ENCODE results near the gene CTDSPL. TPM values are rescaled to one million over a fixed set of nuclear protein-coding genes. Genes with fewer than 3 reads are reported as not detected.
"Not testable (repeated sequence)": the region's sequence is repeated elsewhere in the genome, so short reads cannot be mapped to it uniquely, and the experiment has no call there.

The CTDSPL gene, protein sequence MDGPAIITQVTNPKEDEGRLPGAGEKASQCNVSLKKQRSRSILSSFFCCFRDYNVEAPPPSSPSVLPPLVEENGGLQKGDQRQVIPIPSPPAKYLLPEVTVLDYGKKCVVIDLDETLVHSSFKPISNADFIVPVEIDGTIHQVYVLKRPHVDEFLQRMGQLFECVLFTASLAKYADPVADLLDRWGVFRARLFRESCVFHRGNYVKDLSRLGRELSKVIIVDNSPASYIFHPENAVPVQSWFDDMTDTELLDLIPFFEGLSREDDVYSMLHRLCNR
- 10 to 100 TPM; 75.0 to 76.7 TPM for total RNA-seq

- TF ChIP-seq CTCF (IDR thresholded peaks at IDR 0.05) = no peak
- peak within 1 kb of the TSS; percentile 68 for H3K4me3 ChIP-seq
- H3K9me3 ChIP-seq = no peaks in the 10 kb centered on the region
- intact Hi-C loops (cut with DNase I) = no loop called here
- H3K9ac ChIP-seq (ENCODE audit: low read depth in 2 of 2, low read length in 2 of 2) = peak within 1 kb of the TSS; percentile 67 to 91
- H3K4me1 ChIP-seq = peaks cover 21% of the 10 kb centered on the region
- H3K27ac ChIP-seq = peak within 1 kb of the TSS; percentile 91
- H3K36me3 ChIP-seq = no peaks in the 10 kb centered on the region
- no peaks in the 10 kb centered on the region for H3K27me3 ChIP-seq
- DNase-seq = no peak
These were observed at the start of gene CTDSPL for GRCh38 chr3:37861620-37862041. Gene CTDSPL, plus strand, starts transcription at chr3:37861880. Its CDS starts 320 bp downstream, at chr3:37862200.

GRCh38 chr3:37812499-37812896, 49.2 kb upstream of the CTDSPL start:
- TF ChIP-seq CTCF (IDR thresholded peaks at IDR 0.05) = no peak
- H3K27me3 ChIP-seq = no peaks in the 10 kb centered on the region
- intact Hi-C loops (cut with DNase I) = no loop called here
- H3K36me3 ChIP-seq = no peaks in the 10 kb centered on the region
- peak overlapping the region; percentile 33 for H3K27ac ChIP-seq
- H3K4me1 ChIP-seq = no peaks in the 10 kb centered on the region
- H3K9me3 ChIP-seq = no peaks in the 10 kb centered on the region
- peak; percentile 29 for DNase-seq
- no peak overlapping the region for H3K9ac ChIP-seq (ENCODE audit: low read depth in 2 of 2, low read length in 2 of 2)
- no peak overlapping the region for H3K4me3 ChIP-seq

DNA sequence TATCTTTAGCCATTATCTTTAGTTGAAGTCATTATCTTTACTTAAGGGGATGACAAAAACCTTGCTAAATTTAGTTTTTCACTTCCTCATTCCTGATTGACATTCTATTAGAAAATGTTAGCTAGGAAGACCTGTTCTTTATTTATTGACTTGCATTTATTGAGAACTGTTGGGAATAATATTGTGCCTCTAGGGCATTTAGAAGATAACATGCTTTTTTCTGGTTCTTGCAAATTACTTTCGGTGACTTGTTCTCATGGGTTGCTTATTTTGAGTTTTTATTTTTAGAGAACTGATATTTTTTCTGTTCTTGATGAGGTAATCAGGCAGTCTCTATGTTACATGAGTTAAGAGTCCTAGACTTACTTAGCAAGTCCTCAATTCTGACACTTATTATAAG, 48.3 kb upstream of the CTDSPL start:
- H3K27ac ChIP-seq = no peak overlapping the region
- H3K36me3 ChIP-seq = no peaks in the 10 kb centered on the region
- no peaks in the 10 kb centered on the region for H3K4me1 ChIP-seq
- no peak for TF ChIP-seq CTCF (IDR thresholded peaks at IDR 0.05)
- no peaks in the 10 kb centered on the region for H3K9me3 ChIP-seq
- intact Hi-C loops (cut with DNase I) = no loop called here
- H3K27me3 ChIP-seq = no peaks in the 10 kb centered on the region
- no peak for DNase-seq
- no peak overlapping the region for H3K4me3 ChIP-seq
- no peak overlapping the region for H3K9ac ChIP-seq (ENCODE audit: low read depth in 2 of 2, low read length in 2 of 2)

DNA sequence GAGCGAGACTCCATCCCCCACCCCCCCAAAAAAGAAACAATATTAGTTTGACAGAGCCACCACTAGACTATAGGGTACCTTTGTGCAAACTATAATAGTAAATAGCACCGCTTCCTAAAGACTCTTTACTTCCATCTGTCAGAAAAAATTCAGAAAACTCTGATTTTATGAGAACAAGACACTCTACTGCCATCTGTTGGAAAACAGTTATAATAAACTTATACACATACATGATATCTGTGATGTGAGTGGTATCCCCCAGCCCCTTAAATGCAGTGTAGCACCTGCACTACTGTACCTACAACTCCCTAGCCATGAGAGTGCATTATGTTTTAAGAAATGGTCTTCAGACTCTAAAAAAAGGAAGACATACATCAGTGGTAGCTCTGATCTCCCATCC, 47.1 kb upstream of the CTDSPL start:
- peak; percentile 9 for TF ChIP-seq CTCF (IDR thresholded peaks at IDR 0.05)
- no peaks in the 10 kb centered on the region for H3K27me3 ChIP-seq
- H3K4me1 ChIP-seq = no peaks in the 10 kb centered on the region
- H3K36me3 ChIP-seq = no peaks in the 10 kb centered on the region
- no peak overlapping the region for H3K9ac ChIP-seq (ENCODE audit: low read depth in 2 of 2, low read length in 2 of 2)
- DNase-seq = no peak
- H3K27ac ChIP-seq = no peak overlapping the region
- H3K9me3 ChIP-seq = no peaks in the 10 kb centered on the region
- intact Hi-C loops (cut with DNase I) = no loop called here
- H3K4me3 ChIP-seq = no peak overlapping the region

GRCh38 chr3:37815156-37815555, 46.5 kb upstream of the CTDSPL start:
- H3K4me3 ChIP-seq; H3K9ac ChIP-seq (ENCODE audit: low read depth in 2 of 2, low read length in 2 of 2); intact Hi-C loops (cut with DNase I): not testable (repeated sequence)

DNA sequence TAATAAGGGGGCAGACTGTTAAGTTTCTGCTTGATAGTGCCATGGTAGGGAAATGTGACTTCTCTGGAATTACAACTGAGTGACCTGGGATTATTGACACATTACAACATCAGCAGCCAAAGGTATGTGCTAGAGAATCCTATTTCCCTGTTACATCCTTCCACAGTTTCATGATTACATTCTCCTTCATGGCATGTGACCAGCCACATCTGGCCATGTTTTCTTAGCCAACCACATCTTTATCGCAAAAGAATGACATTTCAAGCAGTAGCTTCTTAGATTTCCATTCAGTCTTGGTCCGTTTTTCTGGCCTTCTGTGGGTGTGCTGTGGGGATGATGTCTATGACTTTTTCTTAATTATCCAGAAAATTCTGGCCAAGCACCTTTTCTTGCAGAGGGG, 45.4 kb upstream of the CTDSPL start:
- Histone ChIP-seq H3K9me3 (no peaks in the 10 kb centered on the region), H3K36me3 (no peaks in the 10 kb centered on the region), H3K27me3 (no peaks in the 10 kb centered on the region), H3K4me3 (no peak overlapping the region), H3K9ac (ENCODE audit: low read depth in 2 of 2, low read length in 2 of 2) (no peak overlapping the region), H3K4me1 (no peaks in the 10 kb centered on the region), H3K27ac (no peak overlapping the region)
- no peak for TF ChIP-seq CTCF (IDR thresholded peaks at IDR 0.05)
- DNase-seq = no peak
- intact Hi-C loops (cut with DNase I) = no loop called here

More at GRCh38 chr3:37815156-37815555, 46.5 kb upstream of the CTDSPL start:
- not testable (repeated sequence) for H3K27me3 ChIP-seq, H3K36me3 ChIP-seq, DNase-seq, H3K27ac ChIP-seq, H3K9me3 ChIP-seq, H3K4me1 ChIP-seq
